Trophoblast cell (in vitro differentiated cells and primary cell): ENCODE results near the gene PRELP.

Experiments
- DNase-seq, 2 donors: peaks; one replicate each; pipeline ENCODE4 v3.0.0-alpha.2; 2016
- H2AFZ ChIP-seq: 2 replicates; pipeline ENCODE4 v1.6.1; 2013; ENCODE audit warnings: low read length, moderate library complexity, mild to moderate bottlenecking; ENCODE audit not compliant: insufficient read depth, poor library complexity
- H2AK5ac ChIP-seq: 2 replicates; pipeline ENCODE4 v1.6.1; 2013; ENCODE audit warnings: mild to moderate bottlenecking, low read length
- H2BK120ac ChIP-seq: 2 replicates; pipeline ENCODE4 v1.6.1; 2013; ENCODE audit warnings: low read length, mild to moderate bottlenecking, moderate library complexity; ENCODE audit not compliant: insufficient read depth, poor library complexity
- H2BK12ac ChIP-seq: 2 replicates; pipeline ENCODE4 v1.6.1; 2013; ENCODE audit warnings: mild to moderate bottlenecking, low read length, moderate library complexity
- H2BK5ac ChIP-seq: 2 replicates; pipeline ENCODE4 v1.6.1; 2013; ENCODE audit warnings: low read length, low read depth, moderate library complexity, mild to moderate bottlenecking; ENCODE audit not compliant: poor library complexity
- H3K14ac ChIP-seq: 2 replicates; pipeline ENCODE4 v1.6.1; 2013; ENCODE audit warnings: mild to moderate bottlenecking, low read length
- H3K18ac ChIP-seq: 2 replicates; pipeline ENCODE4 v1.6.1; 2013; ENCODE audit warnings: mild to moderate bottlenecking, low read length
- H3K23ac ChIP-seq: 2 replicates; pipeline ENCODE4 v1.6.1; 2013; ENCODE audit warnings: low read length
- H3K27ac ChIP-seq: 2 replicates; pipeline ENCODE4 v1.5.1; 2013; ENCODE audit warnings: low read depth, mild to moderate bottlenecking, inconsistent platforms, low read length, moderate library complexity
- H3K27me3 ChIP-seq: 2 replicates; pipeline ENCODE4 v1.6.1; 2013; ENCODE audit warnings: inconsistent platforms, mild to moderate bottlenecking, low read length, moderate library complexity; ENCODE audit not compliant: insufficient read depth
- H3K36me3 ChIP-seq, 2 experiments: 1 replicate in 1 of 2; 2 replicates in 1 of 2; pipeline ENCODE4 v1.6.1; 2013; ENCODE audit warnings: low read length in 2 of 2, mild to moderate bottlenecking in 2 of 2, moderate library complexity in 1 of 2; ENCODE audit not compliant: insufficient read depth in 2 of 2, control insufficient read depth in 1 of 2
- H3K4ac ChIP-seq: 2 replicates; pipeline ENCODE4 v1.6.1; 2013; ENCODE audit warnings: low read depth, mild to moderate bottlenecking, low read length, moderate library complexity
- H3K4me1 ChIP-seq, 2 experiments: 1 replicate in 1 of 2; 2 replicates in 1 of 2; pipeline ENCODE4 v1.6.1; 2013; ENCODE audit warnings: low read length in 2 of 2, mild to moderate bottlenecking in 2 of 2, moderate library complexity in 1 of 2; ENCODE audit not compliant: insufficient read depth in 2 of 2, control insufficient read depth in 1 of 2
- H3K4me2 ChIP-seq: 2 replicates; pipeline ENCODE4 v1.6.1; 2013; ENCODE audit warnings: inconsistent platforms, mild to moderate bottlenecking, low read length, moderate library complexity
- H3K4me3 ChIP-seq: 2 replicates; pipeline ENCODE4 v1.5.1; 2013; ENCODE audit warnings: mild to moderate bottlenecking, low read depth, low read length, inconsistent platforms
- H3K79me1 ChIP-seq: one replicate; pipeline ENCODE4 v1.6.1; 2013; ENCODE audit warnings: low read length
- H3K79me2 ChIP-seq: 2 replicates; pipeline ENCODE4 v1.6.1; 2013; ENCODE audit warnings: low read length, mild to moderate bottlenecking; ENCODE audit not compliant: control insufficient read depth, insufficient read depth, poor library complexity
- H3K9ac ChIP-seq: 2 replicates; pipeline ENCODE4 v1.6.1; 2013; ENCODE audit warnings: mild to moderate bottlenecking, low read length
- H3K9me3 ChIP-seq: 2 replicates; pipeline ENCODE4 v1.6.1; 2013; ENCODE audit warnings: low read depth, mild to moderate bottlenecking, control low read depth, inconsistent platforms, low read length; ENCODE audit not compliant: insufficient read depth
- H4K12ac ChIP-seq: 2 replicates; pipeline ENCODE4 v1.6.1; 2013; ENCODE audit warnings: low read depth, mild to moderate bottlenecking, low read length, moderate library complexity
- H4K8ac ChIP-seq: 2 replicates; pipeline ENCODE4 v1.6.1; 2013; ENCODE audit warnings: low read depth, mild to moderate bottlenecking, low read length, moderate library complexity
- H4K91ac ChIP-seq: one replicate; pipeline ENCODE4 v1.6.1; 2013; ENCODE audit warnings: low read depth, mild to moderate bottlenecking, low read length, moderate library complexity
- WGBS: extraction: QIAGEN DNeasy Blood & Tissue Kit; methylation state at CpG from one replicate; pipeline ENCODE4 v1.1.7; 2013; ENCODE audit warnings: missing lambda C conversion rate; ENCODE audit not compliant: insufficient read length, insufficient coverage; ENCODE audit errors: extremely low coverage; 5-methylcytosine and 5-hydroxymethylcytosine counted together

PRELP gene

GRCh38 chr1:203531063-203531462 lies 55.5 kb downstream of the PRELP start:
- Histone ChIP-seq H3K23ac (no peak overlapping the region), H3K14ac (no peak overlapping the region), H2BK5ac (no peak overlapping the region), H3K27ac (no peak overlapping the region), H3K4me1 (peaks cover 21 to 24% of the 10 kb centered on the region in 2 experiments), H4K8ac (no peak overlapping the region), H3K4ac (no peak overlapping the region), H3K9me3 (peaks cover 2% of the 10 kb centered on the region), H3K79me1 (peaks cover 33% of the 10 kb centered on the region), H2AK5ac (no peak overlapping the region), H4K91ac (peak overlapping the region; percentile 32), H2BK120ac (no peak overlapping the region), H3K79me2 (no peaks in the 10 kb centered on the region), H3K4me2 (no peak overlapping the region), H3K4me3 (no peak overlapping the region), H3K18ac (no peak overlapping the region), H3K9ac (no peak overlapping the region), H4K12ac (no peak overlapping the region), H3K27me3 (no peaks in the 10 kb centered on the region), H2AFZ (no peak overlapping the region), H3K36me3 (no peaks in the 10 kb centered on the region), H2BK12ac (peak overlapping the region; percentile 79)
- no peak for DNase-seq
- WGBS, result no CpG with 5 or more reads among the region's 3 CpGs

GRCh38 chr1:203534012-203534411 lies 58.4 kb downstream of the PRELP start:
- peak overlapping the region; percentile 59 for H4K91ac ChIP-seq
- H3K79me1 ChIP-seq, result peaks cover 29% of the 10 kb centered on the region
- no peak overlapping the region for H3K4me3 ChIP-seq
- no peaks in the 10 kb centered on the region for H3K36me3 ChIP-seq
- H2AFZ ChIP-seq, result no peak overlapping the region
- peak overlapping the region; percentile 76 for H3K27ac ChIP-seq
- peak overlapping the region; percentile 93 for H2BK120ac ChIP-seq
- H3K18ac ChIP-seq, result no peak overlapping the region
- H2AK5ac ChIP-seq, result no peak overlapping the region
- no peak for DNase-seq
- H3K9ac ChIP-seq, result no peak overlapping the region
- peak overlapping the region; percentile 34 for H3K14ac ChIP-seq
- no peak overlapping the region for H4K8ac ChIP-seq
- no peaks in the 10 kb centered on the region for H3K27me3 ChIP-seq
- H3K4me2 ChIP-seq, result no peak overlapping the region
- H3K79me2 ChIP-seq, result no peaks in the 10 kb centered on the region
- no peak overlapping the region for H4K12ac ChIP-seq
- H2BK5ac ChIP-seq, result peak overlapping the region; percentile 75
- H3K9me3 ChIP-seq, result peaks cover 2% of the 10 kb centered on the region
- no peak overlapping the region for H3K23ac ChIP-seq
- peak overlapping the region; percentile 50 for H2BK12ac ChIP-seq
- peaks cover 13 to 27% of the 10 kb centered on the region in 2 experiments for H3K4me1 ChIP-seq
- no peak overlapping the region for H3K4ac ChIP-seq

- H2BK120ac ChIP-seq, result peak overlapping the region; percentile 94
- peak overlapping the region; percentile 76 for H3K27ac ChIP-seq
- peak overlapping the region; percentile 57 for H3K14ac ChIP-seq
- WGBS, result no CpG with 5 or more reads among the region's 3 CpGs
- H3K4ac ChIP-seq, result no peak overlapping the region
- DNase-seq, result peak; percentile 77 to 83
- peaks cover 2% of the 10 kb centered on the region for H3K9me3 ChIP-seq
- H3K79me1 ChIP-seq, result peaks cover 29% of the 10 kb centered on the region
- H4K91ac ChIP-seq, result peak overlapping the region; percentile 88
- peak overlapping the region; percentile 59 for H2AFZ ChIP-seq
- H3K18ac ChIP-seq, result no peak overlapping the region
- H3K27me3 ChIP-seq, result no peaks in the 10 kb centered on the region
- H2AK5ac ChIP-seq, result peak overlapping the region; percentile 64
- H3K4me3 ChIP-seq, result no peak overlapping the region
- H4K8ac ChIP-seq, result peak overlapping the region; percentile 63
- no peak overlapping the region for H3K23ac ChIP-seq
- peak overlapping the region; percentile 79 for H2BK5ac ChIP-seq
- H4K12ac ChIP-seq, result no peak overlapping the region
- no peak overlapping the region for H3K9ac ChIP-seq
- H3K4me2 ChIP-seq, result no peak overlapping the region
- H3K4me1 ChIP-seq, result peaks cover 13 to 27% of the 10 kb centered on the region in 2 experiments
- H3K36me3 ChIP-seq, result no peaks in the 10 kb centered on the region
- peak overlapping the region; percentile 86 for H2BK12ac ChIP-seq
- H3K79me2 ChIP-seq, result no peaks in the 10 kb centered on the region
Observed at GRCh38 chr1:203534526-203534925, 58.9 kb downstream of the PRELP start.

- H4K12ac ChIP-seq, result no peak overlapping the region
- H3K79me2 ChIP-seq, result no peaks in the 10 kb centered on the region
- no peak overlapping the region for H2AFZ ChIP-seq
- no peak overlapping the region for H3K4me3 ChIP-seq
- H3K23ac ChIP-seq, result no peak overlapping the region
- H2BK5ac ChIP-seq, result peak overlapping the region; percentile 67
- H3K4ac ChIP-seq, result no peak overlapping the region
- H4K91ac ChIP-seq, result peak overlapping the region; percentile 45
- H3K79me1 ChIP-seq, result peaks cover 27% of the 10 kb centered on the region
- H3K4me1 ChIP-seq, result peaks cover 13 to 27% of the 10 kb centered on the region in 2 experiments
- H2AK5ac ChIP-seq, result no peak overlapping the region
- peak overlapping the region; percentile 35 for H2BK120ac ChIP-seq
- no peak overlapping the region for H4K8ac ChIP-seq
- no peak for DNase-seq
- no peak overlapping the region for H3K14ac ChIP-seq
- H2BK12ac ChIP-seq, result no peak overlapping the region
- H3K4me2 ChIP-seq, result no peak overlapping the region
- H3K18ac ChIP-seq, result no peak overlapping the region
- H3K27ac ChIP-seq, result peak overlapping the region; percentile 69
- no peak overlapping the region for H3K9ac ChIP-seq
- no peaks in the 10 kb centered on the region for H3K36me3 ChIP-seq
- H3K27me3 ChIP-seq, result no peaks in the 10 kb centered on the region
- H3K9me3 ChIP-seq, result peaks cover 2% of the 10 kb centered on the region
- no CpG with 5 or more reads among the region's 2 CpGs for WGBS
Observed at GRCh38 chr1:203536575-203536974, 61.0 kb downstream of the PRELP start.
